Liver (tissue), 9 donors: Measurements from ENCODE around the gene B3GNT5. TPM values are rescaled to one million over a fixed set of nuclear protein-coding genes. Genes with fewer than 3 reads are reported as not detected.

Experiments
- DNase-seq: peaks from one replicate; pipeline ENCODE4 v3.0.0-alpha.2; 2017; ENCODE audit warnings: low spot score
- H3K27ac ChIP-seq, 2 donors: one replicate each; pipeline ENCODE4 v1.7.0; 2013; ENCODE audit warnings: inconsistent platforms in 2 of 2, low read length in 2 of 2, control low read depth in 1 of 2, low read depth in 1 of 2, mild to moderate bottlenecking in 1 of 2
- H3K27me3 ChIP-seq, 4 donors: one replicate each; pipeline versions ENCODE4 v1.6.1 to v1.7.0; 2013; ENCODE audit warnings: low read length in 3 of 4, inconsistent platforms in 1 of 4, mild to moderate bottlenecking in 1 of 4, moderate library complexity in 1 of 4; ENCODE audit not compliant: control insufficient read depth in 4 of 4, insufficient read depth in 4 of 4
- H3K36me3 ChIP-seq, 4 donors: one replicate each; pipeline versions ENCODE4 v1.6.1 to v1.7.0; 2013; ENCODE audit warnings: low read length in 3 of 4, mild to moderate bottlenecking in 3 of 4, low read depth in 1 of 4, moderate library complexity in 1 of 4; ENCODE audit not compliant: control insufficient read depth in 4 of 4, insufficient read depth in 3 of 4
- H3K4me1 ChIP-seq, 4 donors: one replicate each; pipeline versions ENCODE4 v1.6.1 to v1.7.0; 2013; ENCODE audit warnings: low read length in 3 of 4, mild to moderate bottlenecking in 3 of 4, moderate library complexity in 1 of 4; ENCODE audit not compliant: control insufficient read depth in 4 of 4, insufficient read depth in 4 of 4
- H3K4me3 ChIP-seq, 3 donors: one replicate each; pipeline versions ENCODE4 v1.6.1 to v1.7.0; 2013; ENCODE audit warnings: low read length in 3 of 3, control low read depth in 1 of 3, low read depth in 1 of 3, mild to moderate bottlenecking in 1 of 3
- H3K9ac ChIP-seq, 2 donors: one replicate each; pipeline ENCODE4 v1.7.0; 2013; ENCODE audit warnings: low read length in 2 of 2, mild to moderate bottlenecking in 2 of 2, moderate library complexity in 2 of 2, control low read depth in 1 of 2, low read depth in 1 of 2
- H3K9me3 ChIP-seq, 4 donors: one replicate each; pipeline versions ENCODE4 v1.6.1 to v1.7.0; 2013; ENCODE audit warnings: low read length in 3 of 4; ENCODE audit not compliant: control insufficient read depth in 4 of 4
- EGR1 ChIP-seq, 2 donors: IDR thresholded peaks; 2 replicates each; pipeline ENCODE4 v1.6.1; 2016 to 2018; ENCODE audit warnings: antibody characterized with exemption in 2 of 2, low read depth in 2 of 2
- FOXA1 ChIP-seq: IDR thresholded peaks from 2 replicates; pipeline ENCODE4 v1.6.1; 2016; ENCODE audit warnings: antibody characterized with exemption
- FOXA2 ChIP-seq: IDR thresholded peaks from 2 replicates; pipeline ENCODE4 v1.6.1; 2016; ENCODE audit warnings: antibody characterized with exemption
- GABPA ChIP-seq, 2 donors: IDR thresholded peaks in 1 of 2; conservative IDR thresholded peaks in 1 of 2; 2 replicates each; pipeline ENCODE4 v1.6.1; 2016; ENCODE audit warnings: antibody characterized with exemption in 2 of 2, mild to moderate bottlenecking in 1 of 2, moderate library complexity in 1 of 2
- HNF4A ChIP-seq, 2 donors: conservative IDR thresholded peaks; 2 replicates each; pipeline ENCODE4 v1.6.1; 2016; ENCODE audit warnings: antibody characterized with exemption in 2 of 2, mild to moderate bottlenecking in 2 of 2
- HNF4G ChIP-seq: IDR thresholded peaks from 2 replicates; pipeline ENCODE4 v1.6.1; 2016; ENCODE audit warnings: antibody characterized with exemption
- JUND ChIP-seq, 2 donors: IDR thresholded peaks; 2 replicates each; pipeline ENCODE4 v1.6.1; 2016; ENCODE audit warnings: antibody characterized with exemption in 2 of 2
- NR2F2 ChIP-seq: IDR thresholded peaks from 2 replicates; pipeline ENCODE4 v1.6.1; 2016; ENCODE audit warnings: antibody characterized with exemption
- RAD21 ChIP-seq, 2 donors: IDR thresholded peaks; 2 replicates each; pipeline ENCODE4 v1.6.1; 2016; ENCODE audit warnings: antibody characterized with exemption in 2 of 2, mild to moderate bottlenecking in 2 of 2
- RXRA ChIP-seq, 2 donors: IDR thresholded peaks; 2 replicates each; pipeline ENCODE4 v1.6.1; 2017 to 2018; ENCODE audit warnings: antibody characterized with exemption in 2 of 2, mild to moderate bottlenecking in 1 of 2
- SP1 ChIP-seq: IDR thresholded peaks from 2 replicates; pipeline ENCODE4 v1.6.1; 2018; ENCODE audit warnings: antibody characterized with exemption, mild to moderate bottlenecking
- TAF1 ChIP-seq: conservative IDR thresholded peaks from 2 replicates; pipeline ENCODE4 v1.6.1; 2016; ENCODE audit warnings: antibody characterized with exemption, mild to moderate bottlenecking
- WGBS: extraction: QIAGEN DNeasy Blood & Tissue Kit; methylation state at CpG from one replicate; pipeline ENCODE4 v1.1.7; 2013; 5-methylcytosine and 5-hydroxymethylcytosine counted together
- polyA plus RNA-seq, 2 donors: library from polyadenylated mRNA; stranded (reverse) in 1 of 2; unstranded in 1 of 2; fragments of 200-250 nt in 1 of 2; fragments of >200 nt in 1 of 2; fragmentation: Nextera tagmentation in 1 of 2; extraction: Ambion mirVana in 1 of 2; gene quantifications; one replicate each; pipeline versions ENCODE4 v1.2.1 to v1.2.3, GENCODE V29; 2013 to 2015
- total RNA-seq, 2 donors: library from RNA; depleted of rRNA; stranded (reverse); fragments of >200 nt; gene quantifications; one replicate each; pipeline ENCODE4 v1.2.3, GENCODE V29; 2014
- TF ChIP-seq, protein P1 (sequence below): IDR thresholded peaks from 2 replicates; pipeline ENCODE4 v1.6.1; 2016; ENCODE audit warnings: antibody characterized with exemption, mild to moderate bottlenecking
- TF ChIP-seq, protein P2 (sequence below): IDR thresholded peaks from 2 replicates; pipeline ENCODE4 v1.6.1; 2016; ENCODE audit warnings: antibody characterized with exemption
- TF ChIP-seq, protein P3 (sequence below): IDR thresholded peaks from 2 replicates; pipeline ENCODE4 v1.6.1; 2016; ENCODE audit warnings: antibody characterized with exemption
- TF ChIP-seq, protein P4 (sequence below): fragments of 150-350 bp; IDR thresholded peaks from 2 replicates; pipeline ENCODE4 v1.5.1; 2017; ENCODE audit warnings: improper control_type of control experiment, low read depth, low read length; ENCODE audit not compliant: missing input control
- donor health status: healthy.
- donor health status: healthy.
- donor health status: healthy.
- donor health status: healthy.
- donor health status: healthy.

B3GNT5 gene
- total and polyA plus RNA-seq, 4 donors: 0.22 to 1.8 (median 0.53) TPM

DNA sequence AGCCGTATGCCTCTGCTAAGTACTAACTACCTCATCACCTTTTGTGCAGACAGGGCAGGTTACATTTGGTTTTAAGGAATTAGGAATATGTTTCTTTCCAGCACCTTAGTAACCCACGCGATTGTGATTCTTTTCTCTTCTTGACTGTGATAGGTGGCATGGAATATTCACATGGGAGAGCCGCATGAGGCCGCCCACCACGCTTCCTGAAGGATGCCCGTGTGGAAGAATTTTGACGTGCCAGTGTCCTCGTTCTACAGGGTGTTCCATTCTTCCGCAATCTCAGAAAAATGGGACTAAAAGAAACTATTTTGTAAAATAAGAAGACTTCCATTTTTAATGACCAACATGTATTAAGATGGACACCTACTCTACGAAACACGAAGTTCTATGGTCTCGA is 16.3 kb downstream of the B3GNT5 start (continued):
- TF ChIP-seq, protein P1, sequence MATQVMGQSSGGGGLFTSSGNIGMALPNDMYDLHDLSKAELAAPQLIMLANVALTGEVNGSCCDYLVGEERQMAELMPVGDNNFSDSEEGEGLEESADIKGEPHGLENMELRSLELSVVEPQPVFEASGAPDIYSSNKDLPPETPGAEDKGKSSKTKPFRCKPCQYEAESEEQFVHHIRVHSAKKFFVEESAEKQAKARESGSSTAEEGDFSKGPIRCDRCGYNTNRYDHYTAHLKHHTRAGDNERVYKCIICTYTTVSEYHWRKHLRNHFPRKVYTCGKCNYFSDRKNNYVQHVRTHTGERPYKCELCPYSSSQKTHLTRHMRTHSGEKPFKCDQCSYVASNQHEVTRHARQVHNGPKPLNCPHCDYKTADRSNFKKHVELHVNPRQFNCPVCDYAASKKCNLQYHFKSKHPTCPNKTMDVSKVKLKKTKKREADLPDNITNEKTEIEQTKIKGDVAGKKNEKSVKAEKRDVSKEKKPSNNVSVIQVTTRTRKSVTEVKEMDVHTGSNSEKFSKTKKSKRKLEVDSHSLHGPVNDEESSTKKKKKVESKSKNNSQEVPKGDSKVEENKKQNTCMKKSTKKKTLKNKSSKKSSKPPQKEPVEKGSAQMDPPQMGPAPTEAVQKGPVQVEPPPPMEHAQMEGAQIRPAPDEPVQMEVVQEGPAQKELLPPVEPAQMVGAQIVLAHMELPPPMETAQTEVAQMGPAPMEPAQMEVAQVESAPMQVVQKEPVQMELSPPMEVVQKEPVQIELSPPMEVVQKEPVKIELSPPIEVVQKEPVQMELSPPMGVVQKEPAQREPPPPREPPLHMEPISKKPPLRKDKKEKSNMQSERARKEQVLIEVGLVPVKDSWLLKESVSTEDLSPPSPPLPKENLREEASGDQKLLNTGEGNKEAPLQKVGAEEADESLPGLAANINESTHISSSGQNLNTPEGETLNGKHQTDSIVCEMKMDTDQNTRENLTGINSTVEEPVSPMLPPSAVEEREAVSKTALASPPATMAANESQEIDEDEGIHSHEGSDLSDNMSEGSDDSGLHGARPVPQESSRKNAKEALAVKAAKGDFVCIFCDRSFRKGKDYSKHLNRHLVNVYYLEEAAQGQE: no peak
- no peak for TF ChIP-seq FOXA2
- TF ChIP-seq, protein P2, sequence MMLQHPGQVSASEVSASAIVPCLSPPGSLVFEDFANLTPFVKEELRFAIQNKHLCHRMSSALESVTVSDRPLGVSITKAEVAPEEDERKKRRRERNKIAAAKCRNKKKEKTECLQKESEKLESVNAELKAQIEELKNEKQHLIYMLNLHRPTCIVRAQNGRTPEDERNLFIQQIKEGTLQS: no peak
- TF ChIP-seq GABPA (IDR thresholded peaks at IDR 0.05 in 1 of 2, conservative IDR thresholded peaks at IDR 0.05 in 1 of 2): no peak
- no peak for TF ChIP-seq RXRA (IDR thresholded peaks at IDR 0.05)
- no peak for TF ChIP-seq SP1

DNA sequence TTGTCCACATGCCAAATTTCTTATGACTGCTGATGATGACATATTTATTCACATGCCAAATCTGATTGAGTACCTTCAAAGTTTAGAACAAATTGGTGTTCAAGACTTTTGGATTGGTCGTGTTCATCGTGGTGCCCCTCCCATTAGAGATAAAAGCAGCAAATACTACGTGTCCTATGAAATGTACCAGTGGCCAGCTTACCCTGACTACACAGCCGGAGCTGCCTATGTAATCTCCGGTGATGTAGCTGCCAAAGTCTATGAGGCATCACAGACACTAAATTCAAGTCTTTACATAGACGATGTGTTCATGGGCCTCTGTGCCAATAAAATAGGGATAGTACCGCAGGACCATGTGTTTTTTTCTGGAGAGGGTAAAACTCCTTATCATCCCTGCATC is 17.3 kb downstream of the B3GNT5 start:
- no peaks in the 10 kb centered on the region for H3K36me3 ChIP-seq
- no peak for TF ChIP-seq FOXA2
- no peak for TF ChIP-seq RAD21 (IDR thresholded peaks at IDR 0.05)
- TF ChIP-seq TAF1: no peak
- TF ChIP-seq JUND (IDR thresholded peaks at IDR 0.05): no peak
- TF ChIP-seq, protein P3, sequence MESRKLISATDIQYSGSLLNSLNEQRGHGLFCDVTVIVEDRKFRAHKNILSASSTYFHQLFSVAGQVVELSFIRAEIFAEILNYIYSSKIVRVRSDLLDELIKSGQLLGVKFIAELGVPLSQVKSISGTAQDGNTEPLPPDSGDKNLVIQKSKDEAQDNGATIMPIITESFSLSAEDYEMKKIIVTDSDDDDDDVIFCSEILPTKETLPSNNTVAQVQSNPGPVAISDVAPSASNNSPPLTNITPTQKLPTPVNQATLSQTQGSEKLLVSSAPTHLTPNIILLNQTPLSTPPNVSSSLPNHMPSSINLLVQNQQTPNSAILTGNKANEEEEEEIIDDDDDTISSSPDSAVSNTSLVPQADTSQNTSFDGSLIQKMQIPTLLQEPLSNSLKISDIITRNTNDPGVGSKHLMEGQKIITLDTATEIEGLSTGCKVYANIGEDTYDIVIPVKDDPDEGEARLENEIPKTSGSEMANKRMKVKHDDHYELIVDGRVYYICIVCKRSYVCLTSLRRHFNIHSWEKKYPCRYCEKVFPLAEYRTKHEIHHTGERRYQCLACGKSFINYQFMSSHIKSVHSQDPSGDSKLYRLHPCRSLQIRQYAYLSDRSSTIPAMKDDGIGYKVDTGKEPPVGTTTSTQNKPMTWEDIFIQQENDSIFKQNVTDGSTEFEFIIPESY: no peak
- TF ChIP-seq HNF4A (conservative IDR thresholded peaks at IDR 0.05): no peak
- no peak for TF ChIP-seq NR2F2
- TF ChIP-seq, protein P4, sequence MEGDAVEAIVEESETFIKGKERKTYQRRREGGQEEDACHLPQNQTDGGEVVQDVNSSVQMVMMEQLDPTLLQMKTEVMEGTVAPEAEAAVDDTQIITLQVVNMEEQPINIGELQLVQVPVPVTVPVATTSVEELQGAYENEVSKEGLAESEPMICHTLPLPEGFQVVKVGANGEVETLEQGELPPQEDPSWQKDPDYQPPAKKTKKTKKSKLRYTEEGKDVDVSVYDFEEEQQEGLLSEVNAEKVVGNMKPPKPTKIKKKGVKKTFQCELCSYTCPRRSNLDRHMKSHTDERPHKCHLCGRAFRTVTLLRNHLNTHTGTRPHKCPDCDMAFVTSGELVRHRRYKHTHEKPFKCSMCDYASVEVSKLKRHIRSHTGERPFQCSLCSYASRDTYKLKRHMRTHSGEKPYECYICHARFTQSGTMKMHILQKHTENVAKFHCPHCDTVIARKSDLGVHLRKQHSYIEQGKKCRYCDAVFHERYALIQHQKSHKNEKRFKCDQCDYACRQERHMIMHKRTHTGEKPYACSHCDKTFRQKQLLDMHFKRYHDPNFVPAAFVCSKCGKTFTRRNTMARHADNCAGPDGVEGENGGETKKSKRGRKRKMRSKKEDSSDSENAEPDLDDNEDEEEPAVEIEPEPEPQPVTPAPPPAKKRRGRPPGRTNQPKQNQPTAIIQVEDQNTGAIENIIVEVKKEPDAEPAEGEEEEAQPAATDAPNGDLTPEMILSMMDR: no peak
- no peak for TF ChIP-seq SP1
- no peak for TF ChIP-seq HNF4G
- H3K9ac ChIP-seq: no peak overlapping the region
- peaks cover 0 to 2% (median 0%) of the 10 kb centered on the region in 4 donors for H3K4me1 ChIP-seq
- no peak overlapping the region for H3K27ac ChIP-seq
- H3K27me3 ChIP-seq: peaks cover 0 to 3% (median 0%) of the 10 kb centered on the region in 4 donors
- H3K4me3 ChIP-seq: no peak overlapping the region
- 82% methylated on average over 7 of the region's 7 CpGs for WGBS
- no peaks in the 10 kb centered on the region for H3K9me3 ChIP-seq
- no peak for DNase-seq

- Histone ChIP-seq H3K27me3 (peaks cover 0 to 3% (median 0%) of the 10 kb centered on the region in 4 donors), H3K36me3 (no peaks in the 10 kb centered on the region), H3K9ac (no peak overlapping the region), H3K27ac (no peak overlapping the region), H3K4me3 (no peak overlapping the region), H3K9me3 (no peaks in the 10 kb centered on the region), H3K4me1 (peaks cover 0 to 2% (median 0%) of the 10 kb centered on the region in 4 donors)
- no peak for DNase-seq
- 93% methylated on average over 3 of the region's 3 CpGs for WGBS
- TF ChIP-seq FOXA2: no peak
- TF ChIP-seq, protein P4: no peak
- no peak for TF ChIP-seq EGR1 (IDR thresholded peaks at IDR 0.05; ENCODE audit: low read depth in 2 of 2)
- TF ChIP-seq GABPA (IDR thresholded peaks at IDR 0.05 in 1 of 2, conservative IDR thresholded peaks at IDR 0.05 in 1 of 2): no peak
- TF ChIP-seq FOXA1: no peak
Observed at GRCh38 chr3:183272142-183272541, 19.1 kb downstream of the B3GNT5 start.
